GM19324 (cell line): ENCODE measurements around the gene SEMA3E.
"Not testable (repeated sequence)": the region's sequence is repeated elsewhere in the genome, so short reads cannot be mapped to it uniquely, and the experiment has no call there.

Experiments
- ATAC-seq: cut with Tn5 transposase; IDR thresholded peaks from one replicate; pipeline ENCODE4 v1.9.1; 2021; ENCODE audit warnings: mild to moderate bottlenecking, moderate library complexity; ENCODE audit not compliant: unreplicated experiment, low FRiP score

The SEMA3E gene

DNA sequence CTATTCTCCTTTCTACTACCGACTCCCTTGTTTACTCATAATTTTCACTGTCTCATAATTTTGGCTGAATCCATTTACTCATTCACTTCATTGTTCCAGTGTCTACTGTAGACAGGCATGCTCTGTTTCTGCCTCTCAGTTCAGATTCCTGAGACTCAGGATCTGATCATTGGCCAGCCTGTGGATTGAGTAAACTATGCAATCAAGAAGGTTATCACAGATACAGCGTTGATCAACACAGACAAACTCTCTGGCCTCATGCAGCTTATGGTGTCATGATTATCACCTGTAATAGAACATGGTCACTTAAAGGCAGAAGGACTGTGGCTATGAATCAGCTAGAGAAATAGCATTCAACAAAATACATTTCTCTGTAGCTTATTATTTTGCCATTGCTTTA lies 86.0 kb downstream of the SEMA3E start:
- no peak for ATAC-seq

DNA sequence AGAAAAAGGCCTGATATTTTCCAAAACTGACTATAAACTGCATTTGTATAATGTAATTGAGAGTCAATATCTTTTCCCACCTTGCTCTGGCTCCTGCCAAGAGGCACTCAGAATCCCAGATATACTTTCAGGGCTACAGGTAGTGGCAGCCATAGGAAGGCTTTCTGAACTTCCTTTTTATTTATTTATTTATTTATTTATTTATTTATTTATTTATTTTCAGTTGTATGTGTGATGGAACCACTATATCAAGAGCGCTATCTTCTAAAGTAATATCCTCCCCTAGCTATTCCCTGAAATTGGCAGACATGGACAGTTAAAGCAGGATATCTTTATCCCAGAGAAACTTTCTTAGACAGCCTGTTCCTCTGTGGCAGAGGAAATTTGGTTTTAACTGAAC lies 86.7 kb downstream of the SEMA3E start:
- no peak for ATAC-seq

DNA sequence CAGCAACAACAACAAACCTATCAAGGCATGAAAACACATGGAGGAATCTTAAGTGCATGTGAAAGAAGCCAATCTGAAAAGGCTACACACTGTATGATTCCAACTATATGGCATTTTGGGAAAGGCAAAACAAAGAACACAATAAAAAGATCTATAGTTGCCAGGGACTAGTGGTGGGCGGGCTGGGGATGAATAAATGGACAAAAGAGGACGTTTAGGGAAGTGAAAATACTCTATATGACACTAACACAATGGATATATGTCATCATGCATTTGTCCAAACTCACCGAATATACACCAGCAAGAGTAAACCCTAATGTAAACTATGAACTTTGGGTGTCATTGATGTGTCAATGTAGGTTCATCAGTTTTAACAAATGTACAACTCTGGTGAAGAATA lies 89.1 kb downstream of the SEMA3E start:
- ATAC-seq: no peak

DNA sequence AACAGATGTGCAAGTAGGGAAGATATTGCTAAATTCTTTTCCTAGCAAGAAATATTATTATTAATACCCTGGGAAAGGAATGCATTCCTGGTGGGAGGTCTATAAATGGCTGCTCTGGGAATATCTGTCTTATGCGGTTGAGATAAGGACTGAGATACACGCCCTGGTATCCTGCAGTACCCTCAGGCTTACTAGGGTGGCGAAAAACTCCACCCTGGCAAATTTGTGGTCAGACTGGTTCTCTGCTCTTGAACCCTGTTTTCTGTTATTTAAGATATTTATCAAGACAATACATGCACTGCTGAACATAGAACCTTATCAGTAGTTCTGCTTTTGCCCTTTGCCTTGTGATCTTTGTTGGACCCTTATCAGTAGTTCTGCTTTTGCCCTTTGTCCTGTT lies 96.4 kb downstream of the SEMA3E start:
- ATAC-seq: not testable (repeated sequence)

DNA sequence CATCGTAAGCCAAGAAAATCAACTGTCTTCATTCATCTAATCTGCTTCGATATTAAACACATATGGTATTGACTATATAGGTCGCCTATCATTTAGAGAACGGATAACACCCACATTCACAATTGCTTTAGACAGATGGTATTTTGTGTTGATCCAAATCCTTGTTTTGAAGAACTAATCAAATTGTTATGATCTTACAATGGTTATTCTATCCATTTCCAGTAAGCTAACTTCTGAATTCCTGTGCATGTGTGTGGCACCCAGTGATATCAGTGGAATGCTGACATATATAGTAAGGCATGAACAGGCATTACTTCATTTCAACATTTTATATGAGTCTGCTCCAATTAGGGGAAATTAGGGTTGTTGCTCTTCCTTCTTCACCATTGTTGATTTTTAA lies 98.8 kb downstream of the SEMA3E start:
- ATAC-seq: no peak

DNA sequence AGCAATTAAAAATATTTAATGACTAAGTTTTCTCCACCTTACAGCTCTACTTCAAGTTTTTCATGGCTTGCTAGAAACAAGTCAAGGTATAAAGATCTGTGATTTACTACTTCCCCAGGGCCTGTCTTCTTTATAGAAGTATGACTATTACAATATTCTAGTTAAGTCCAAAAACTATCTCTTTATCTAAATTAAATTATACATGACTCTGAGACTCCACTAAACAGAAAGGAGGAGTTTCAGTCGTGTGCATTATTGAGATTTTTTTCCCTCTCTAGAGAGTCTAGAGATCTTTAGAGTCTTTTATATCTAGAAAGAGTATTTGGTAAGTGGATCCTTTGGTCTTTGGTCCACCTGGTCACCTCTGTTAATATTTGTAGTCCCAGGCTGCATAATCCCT lies 100.7 kb downstream of the SEMA3E start:
- no peak for ATAC-seq

DNA sequence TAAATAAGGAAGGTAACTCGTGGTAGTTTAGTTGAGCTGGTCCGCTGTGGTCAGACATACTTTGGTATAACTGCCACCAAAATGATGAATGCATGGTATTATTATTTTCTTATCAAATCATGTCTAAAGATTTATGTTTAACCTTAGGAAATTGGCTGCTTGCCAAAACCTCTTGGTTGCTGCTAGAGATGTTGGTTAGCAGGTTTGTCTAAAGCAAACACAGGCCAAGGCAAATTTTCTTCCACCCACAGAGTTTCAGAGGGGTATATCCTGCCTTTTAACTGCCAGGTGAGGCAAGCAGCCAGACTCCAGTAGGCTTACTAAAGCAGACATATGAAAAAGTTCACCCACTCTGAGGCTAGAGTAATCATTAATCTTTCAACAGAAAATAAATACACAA lies 101.4 kb downstream of the SEMA3E start:
- peak; percentile 74 for ATAC-seq

DNA sequence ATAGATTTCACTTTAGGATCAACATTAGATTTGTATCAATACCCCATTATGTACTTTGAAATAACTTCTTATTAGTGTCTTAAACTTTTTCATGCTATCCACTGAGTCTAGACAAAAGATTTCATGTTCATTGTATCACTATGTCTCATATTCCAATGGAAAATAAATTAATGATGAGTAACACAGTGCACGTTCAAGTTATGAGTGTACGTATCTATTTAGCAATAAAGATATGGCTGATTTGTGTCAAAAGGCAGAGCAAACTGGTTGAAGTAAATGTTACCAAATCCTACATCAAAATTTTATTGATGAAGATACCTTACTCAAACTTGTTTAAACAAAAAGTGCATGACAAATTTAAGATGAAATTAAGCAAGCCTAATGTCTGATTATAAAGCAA lies 102.4 kb downstream of the SEMA3E start:
- ATAC-seq: no peak

DNA sequence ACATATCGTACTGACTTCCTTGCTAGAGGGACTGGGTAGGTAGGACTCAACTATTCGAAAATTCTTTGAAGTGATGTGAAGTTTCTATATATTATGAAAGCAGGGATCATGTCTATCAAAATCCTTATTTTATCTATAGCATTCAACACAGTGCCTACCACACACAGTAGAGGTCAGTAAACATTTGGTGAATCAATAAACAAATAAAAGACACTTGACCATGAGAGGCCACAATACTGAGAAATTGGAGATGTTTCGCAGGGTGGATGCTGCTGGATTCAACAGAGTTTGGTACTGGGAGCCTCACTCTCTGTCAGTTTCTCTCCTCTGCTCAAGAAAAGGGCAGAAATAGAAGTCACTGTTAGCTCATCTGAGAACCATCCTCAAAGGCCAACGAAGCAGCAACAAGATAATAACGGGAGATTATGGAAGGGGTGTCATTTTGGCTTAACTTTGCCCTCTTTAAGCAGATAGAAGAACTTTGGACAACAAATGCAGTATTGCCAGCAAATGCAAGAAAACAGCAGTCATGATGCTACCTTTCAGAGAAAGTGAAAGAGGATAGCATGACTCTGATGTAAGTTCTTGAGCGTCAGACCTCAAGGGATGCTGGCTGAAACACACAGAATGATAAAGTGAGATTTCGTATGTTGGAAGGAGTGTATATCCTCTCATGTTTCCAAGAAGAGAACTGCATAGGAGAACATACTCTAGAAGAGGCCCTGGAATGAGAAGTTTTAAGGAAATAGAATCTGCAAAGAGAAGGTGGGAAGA lies 107.6 kb downstream of the SEMA3E start:
- ATAC-seq: no peak

DNA sequence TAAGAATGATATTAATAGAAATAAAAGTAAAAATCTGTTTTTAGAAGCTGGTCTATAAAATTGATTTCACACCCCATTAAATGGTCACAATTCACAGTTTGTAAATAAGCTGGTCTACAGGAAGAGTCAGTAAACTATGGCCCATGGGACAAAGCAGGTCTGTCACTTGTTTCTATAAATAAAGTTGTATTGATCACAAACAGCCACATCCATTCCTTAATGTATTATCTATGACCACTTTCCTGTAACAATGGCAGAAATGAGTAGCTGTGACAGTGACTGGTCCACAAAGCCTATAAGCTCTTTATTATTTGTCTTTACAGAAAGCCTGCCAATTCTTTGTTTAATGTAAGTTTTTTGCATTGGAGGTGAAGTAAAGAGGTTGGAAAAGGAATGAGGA lies 114.5 kb downstream of the SEMA3E start:
- no peak for ATAC-seq

DNA sequence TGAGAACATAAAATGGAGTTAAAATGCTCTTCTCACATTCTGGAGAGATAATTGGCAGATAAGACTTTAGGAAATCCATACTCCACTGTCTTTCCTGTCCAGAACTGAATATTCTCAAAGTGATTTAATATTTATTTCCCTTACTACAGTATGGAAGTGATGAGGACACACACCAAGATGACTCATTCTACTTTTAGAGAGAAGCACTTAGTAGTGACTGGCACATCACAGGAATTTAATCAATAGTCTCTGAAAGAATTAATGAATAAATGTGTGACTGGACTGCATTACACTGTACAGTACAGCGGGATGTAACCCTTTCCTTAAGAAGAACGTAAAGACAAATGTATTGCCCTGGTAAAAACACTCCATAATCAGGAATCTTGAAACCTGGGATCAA lies 116.7 kb downstream of the SEMA3E start:
- no peak for ATAC-seq

DNA sequence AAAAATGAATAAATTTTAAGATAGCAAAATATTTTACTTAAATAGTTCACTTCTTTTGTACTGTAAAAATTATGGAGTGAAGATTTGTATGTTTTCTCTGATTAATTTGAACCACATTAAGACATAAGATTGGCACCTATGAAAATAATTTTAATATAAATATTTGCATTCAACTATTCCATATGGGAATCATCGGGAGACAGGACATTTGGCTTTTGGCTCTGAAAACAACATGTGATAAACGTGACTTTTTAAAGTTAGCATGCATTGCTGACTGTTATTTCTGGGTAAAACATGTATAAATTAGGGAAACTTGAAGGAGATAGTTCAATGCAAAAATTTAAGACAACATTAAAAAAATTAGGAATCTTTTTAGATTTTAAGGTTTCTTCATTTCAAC lies 117.2 kb downstream of the SEMA3E start:
- no peak for ATAC-seq

DNA sequence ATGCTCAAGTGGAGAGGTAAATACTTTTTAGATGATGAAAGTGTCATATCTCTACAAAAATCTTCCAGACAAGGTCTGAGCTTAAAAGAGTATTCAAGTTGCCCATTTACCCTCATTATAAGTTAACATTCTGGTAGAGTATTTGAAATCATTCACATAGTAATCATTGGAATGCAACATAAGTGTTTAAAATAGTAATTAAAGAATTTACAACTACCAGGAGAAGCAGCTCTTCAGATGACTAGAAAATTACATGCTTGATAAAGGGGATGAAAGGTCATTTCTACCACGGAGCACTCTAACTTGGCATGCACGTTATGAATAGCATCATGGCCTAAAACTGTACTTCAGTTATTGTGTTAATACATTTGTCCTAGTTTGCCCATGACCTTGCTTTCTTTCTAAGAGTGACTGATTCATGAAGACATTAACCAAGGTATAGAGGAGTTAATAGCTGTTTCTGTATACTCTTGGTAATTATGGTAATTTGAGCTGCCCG lies 120.0 kb downstream of the SEMA3E start:
- no peak for ATAC-seq

DNA sequence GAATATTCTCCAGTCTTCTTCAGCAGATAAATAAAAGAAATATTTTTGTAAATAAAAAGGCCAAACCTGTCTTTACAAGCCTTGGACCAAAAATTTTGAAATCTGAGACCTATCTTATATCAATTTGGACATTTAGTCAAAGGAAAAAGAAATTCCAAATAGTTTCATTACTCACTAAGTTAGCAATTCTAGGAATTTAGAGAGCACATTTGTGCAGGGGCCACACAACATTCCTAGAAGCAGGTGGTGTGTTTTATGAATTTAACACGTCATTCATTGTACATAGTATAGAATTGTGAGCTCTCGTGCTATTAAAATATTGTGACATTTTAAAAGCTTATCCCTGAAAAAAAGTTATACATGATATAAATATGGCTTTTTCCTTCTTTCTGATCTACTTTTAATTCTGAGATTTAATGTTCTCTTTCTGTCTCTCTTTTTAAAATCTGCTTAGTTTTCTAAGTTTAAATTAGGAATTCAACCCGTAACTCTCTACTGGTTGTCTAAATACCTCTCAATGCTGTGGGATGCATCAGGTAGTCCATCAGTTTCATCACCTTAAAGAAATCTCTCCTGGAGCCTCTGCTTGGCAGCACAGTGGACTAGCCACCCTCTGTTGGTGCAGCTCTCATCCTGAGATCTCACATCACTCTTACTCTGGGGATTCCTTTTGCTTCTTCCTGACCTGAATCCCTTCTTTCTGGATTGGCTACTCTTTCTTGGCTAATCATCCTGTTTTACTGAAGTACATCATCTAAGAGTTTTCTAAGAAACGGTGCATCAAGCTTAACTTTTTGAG lies 124.5 kb downstream of the SEMA3E start:
- no peak for ATAC-seq

DNA sequence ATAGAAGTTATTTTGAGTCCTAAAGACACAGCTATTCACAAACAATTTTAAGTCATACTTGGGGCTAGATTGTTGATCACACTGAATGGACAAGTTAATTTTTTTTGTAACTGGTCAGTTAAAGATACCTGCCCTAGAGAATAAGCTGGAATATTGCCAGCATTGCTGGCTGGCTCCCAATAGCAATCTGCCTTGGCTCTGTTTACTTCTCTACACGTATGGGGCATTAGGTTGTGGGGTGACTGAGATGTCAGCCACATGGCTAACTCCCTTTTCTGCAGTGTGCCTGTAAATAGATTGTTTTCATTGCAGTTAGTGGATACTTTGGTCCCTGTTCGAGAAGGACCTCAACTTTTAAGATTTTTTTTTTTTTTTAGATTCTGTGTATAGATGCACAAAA lies 128.2 kb downstream of the SEMA3E start:
- ATAC-seq: no peak

DNA sequence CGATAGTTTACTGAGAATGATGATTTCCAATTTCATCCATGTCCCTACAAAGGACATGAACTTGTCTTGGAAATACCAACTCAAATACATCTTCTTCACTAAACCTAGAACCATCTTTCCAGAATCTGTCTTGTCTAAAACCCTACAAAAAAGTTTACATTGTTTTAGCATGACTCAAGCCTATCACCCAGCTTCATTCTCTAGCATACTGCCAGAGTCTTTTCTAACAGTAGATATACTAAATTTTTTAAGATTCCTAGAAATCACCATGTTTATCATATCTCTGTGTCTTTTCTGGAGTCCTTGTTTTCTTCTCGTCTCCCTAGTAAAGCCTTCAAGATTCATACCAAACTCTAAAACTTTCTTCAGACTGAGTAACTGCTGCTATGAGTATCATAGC lies 129.7 kb downstream of the SEMA3E start:
- ATAC-seq: no peak

DNA sequence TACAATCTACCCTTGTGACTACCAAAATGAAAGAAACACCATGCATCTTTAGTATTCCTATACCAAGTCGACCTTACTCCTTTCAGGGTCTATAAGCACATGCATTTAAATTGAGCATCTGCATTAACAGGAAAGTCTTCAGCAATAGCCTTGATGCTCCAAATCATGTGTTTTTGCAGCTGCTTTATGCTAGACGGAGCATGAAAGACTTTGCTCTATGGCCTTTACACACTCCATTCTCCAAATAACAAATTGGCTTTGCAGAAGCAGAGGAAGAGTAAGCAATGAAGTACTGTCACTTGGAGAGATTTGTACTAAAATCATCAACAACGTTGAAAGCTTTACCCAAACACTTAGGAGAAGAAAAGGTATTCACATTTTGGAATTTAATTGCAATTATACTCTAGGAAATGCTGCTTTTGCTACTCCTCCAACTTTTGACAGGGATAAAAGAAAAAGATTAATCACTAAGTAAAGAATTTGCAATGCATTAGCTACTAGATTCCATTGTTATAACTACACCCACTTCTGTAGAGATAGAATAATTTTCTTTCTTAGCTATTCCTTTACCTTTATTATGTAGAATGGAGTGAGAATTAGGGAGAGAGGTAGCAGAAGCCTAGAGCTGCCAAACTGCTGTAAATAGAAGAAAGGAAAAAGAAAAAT lies 131.8 kb downstream of the SEMA3E start:
- no peak for ATAC-seq

DNA sequence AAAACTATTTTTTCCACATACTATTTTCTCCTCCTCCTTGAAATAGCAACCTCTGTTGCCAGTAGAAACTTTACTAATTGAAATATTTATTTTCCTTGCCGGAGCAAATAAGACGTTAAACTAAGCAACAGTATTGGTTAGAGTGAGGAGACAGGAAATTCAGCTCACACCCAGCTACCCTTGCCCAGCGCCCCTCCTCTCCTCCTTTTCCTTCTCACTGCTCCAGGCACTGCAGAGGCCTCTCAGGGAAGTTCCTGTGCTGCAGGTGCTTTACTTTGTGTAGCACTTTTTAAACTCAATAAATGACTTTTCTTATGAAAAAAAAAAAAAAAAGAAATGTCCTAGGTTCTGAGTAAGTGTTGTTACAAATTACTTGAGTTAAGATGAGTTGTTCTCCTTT lies 134.0 kb downstream of the SEMA3E start:
- no peak for ATAC-seq

DNA sequence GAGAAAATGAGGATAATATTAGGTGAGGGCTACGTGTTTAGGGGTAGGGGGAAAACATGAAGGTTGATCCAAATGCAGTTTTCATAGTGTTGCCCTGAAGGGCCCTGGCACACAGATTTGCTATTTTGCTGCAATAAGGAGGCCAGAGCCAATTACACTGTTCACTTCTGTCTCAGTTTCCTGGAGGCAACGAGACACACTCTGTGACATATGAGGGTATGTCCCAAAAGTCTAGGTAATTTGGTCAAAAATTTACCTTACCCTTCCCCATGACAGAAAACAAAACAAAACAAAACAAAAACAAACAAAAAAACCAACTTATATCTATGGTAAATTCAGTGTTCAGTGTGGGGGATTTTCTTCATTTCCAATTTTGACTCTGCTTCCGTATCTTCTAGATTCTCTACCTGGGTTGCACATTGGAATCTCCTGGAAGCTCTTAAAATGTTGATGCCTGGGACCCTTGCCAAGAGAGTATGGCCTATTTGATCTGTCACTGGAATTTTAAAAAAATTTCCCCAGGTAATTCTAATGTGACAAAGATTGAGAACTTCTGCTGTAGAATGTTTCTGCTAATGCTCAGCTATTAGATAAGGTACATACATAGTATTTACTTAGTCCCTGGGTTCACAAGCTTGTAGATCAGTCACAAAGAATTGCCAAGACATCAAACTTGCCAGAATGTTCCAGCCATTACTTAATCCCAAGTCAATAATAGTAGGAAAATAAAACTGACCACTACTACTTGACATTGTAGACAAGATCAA lies 139.5 kb downstream of the SEMA3E start:
- no peak for ATAC-seq

DNA sequence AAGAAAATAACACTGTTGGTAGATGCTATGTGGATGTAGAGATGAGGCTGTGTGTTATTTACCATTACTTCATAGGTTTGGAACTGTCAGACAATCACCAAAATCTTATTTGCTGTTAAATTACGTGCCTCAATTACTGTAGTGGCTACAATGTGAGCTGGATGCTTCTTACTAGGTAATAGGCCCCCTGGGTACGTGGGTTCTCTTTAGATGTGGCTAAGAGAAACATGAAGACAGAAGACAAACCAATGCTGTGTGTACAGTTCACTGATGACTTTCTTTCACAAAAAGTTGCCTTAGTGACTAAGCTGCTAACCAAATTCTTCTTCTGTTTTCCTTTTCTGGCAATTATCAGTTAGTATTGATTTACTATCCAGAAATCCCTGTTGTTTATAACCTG lies 144.6 kb downstream of the SEMA3E start:
- ATAC-seq: no peak

DNA sequence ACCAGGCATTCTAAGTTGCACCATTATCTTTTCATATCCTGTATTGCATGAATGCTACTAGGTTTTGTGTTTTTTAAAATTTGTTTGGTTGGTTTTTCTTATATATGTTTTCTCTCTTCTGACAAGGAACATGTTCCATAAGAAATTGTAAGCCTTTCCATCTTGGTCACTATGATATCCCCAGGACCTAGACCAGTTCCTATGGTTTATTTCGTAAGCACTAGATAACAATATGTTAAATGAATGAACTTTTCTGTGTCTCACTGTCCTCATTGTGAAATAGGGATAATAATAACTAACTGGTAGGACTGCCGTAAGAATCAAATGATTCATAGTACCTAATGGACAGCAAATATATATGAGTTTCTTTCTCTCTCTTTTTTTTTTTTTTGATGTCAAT lies 146.3 kb downstream of the SEMA3E start:
- ATAC-seq: no peak
